Fibroblast of lung (primary cell): ENCODE data around the gene FLNC.

Source experiments
- CTCF ChIP-seq, 2 donors: IDR thresholded peaks in 1 of 2; conservative IDR thresholded peaks in 1 of 2; 1 replicate in 1 of 2; 2 replicates in 1 of 2; pipeline ENCODE4 v1.5.1; 2011 to 2012; ENCODE audit warnings: low read length in 2 of 2, control low read depth in 1 of 2, inconsistent platforms in 1 of 2, low read depth in 1 of 2, mild to moderate bottlenecking in 1 of 2
- EZH2 ChIP-seq: IDR thresholded peaks from 2 replicates; pipeline ENCODE4 v1.5.1; 2012; ENCODE audit warnings: low read length, control low read depth, mild to moderate bottlenecking; ENCODE audit errors: missing control alignments

- TF ChIP-seq EZH2 (no peak), CTCF (conservative IDR thresholded peaks at IDR 0.05 in 1 of 2, IDR thresholded peaks at IDR 0.05 in 1 of 2; ENCODE audit: low read depth in 1 of 2, low read length in 2 of 2) (no peak)
Observed at GRCh38 chr7:128790315-128791041, 39.7 kb upstream of the FLNC start.
